ENCODE data around the gene MMAB.

DNA sequence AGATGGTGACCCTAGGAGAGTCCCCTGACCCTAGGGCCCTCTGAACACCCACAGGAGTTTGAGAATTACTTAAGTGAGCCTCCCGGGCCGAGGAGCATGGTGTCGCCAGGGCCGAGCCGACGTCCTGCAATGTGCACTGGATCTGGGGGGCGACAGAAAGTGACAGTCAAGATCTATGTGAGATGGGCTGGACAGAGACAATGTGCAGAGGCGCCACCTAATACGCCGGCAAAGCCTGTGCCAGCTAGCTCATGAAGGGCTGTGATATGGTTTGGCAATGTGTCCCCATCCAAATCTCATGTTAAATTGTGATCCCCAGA, 11.6 kb downstream of the MMAB start:
- TF ChIP-seq EZH2 (IDR thresholded peaks at IDR 0.05; ENCODE audit: low read length, missing control alignments): no peak
- TF ChIP-seq, protein P1, sequence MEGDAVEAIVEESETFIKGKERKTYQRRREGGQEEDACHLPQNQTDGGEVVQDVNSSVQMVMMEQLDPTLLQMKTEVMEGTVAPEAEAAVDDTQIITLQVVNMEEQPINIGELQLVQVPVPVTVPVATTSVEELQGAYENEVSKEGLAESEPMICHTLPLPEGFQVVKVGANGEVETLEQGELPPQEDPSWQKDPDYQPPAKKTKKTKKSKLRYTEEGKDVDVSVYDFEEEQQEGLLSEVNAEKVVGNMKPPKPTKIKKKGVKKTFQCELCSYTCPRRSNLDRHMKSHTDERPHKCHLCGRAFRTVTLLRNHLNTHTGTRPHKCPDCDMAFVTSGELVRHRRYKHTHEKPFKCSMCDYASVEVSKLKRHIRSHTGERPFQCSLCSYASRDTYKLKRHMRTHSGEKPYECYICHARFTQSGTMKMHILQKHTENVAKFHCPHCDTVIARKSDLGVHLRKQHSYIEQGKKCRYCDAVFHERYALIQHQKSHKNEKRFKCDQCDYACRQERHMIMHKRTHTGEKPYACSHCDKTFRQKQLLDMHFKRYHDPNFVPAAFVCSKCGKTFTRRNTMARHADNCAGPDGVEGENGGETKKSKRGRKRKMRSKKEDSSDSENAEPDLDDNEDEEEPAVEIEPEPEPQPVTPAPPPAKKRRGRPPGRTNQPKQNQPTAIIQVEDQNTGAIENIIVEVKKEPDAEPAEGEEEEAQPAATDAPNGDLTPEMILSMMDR (conservative IDR thresholded peaks at IDR 0.05 in 1 of 2, IDR thresholded peaks at IDR 0.05 in 1 of 2; ENCODE audit: low read depth in 1 of 2, low read length in 2 of 2): no peak

Measured in fibroblast of lung (primary cell).